GM19438 (cell line): ENCODE results near the gene SLC49A4.
A peak's percentile ranks its signal among the peaks of the same experiment; 100 is the strongest.

ENCODE experiments used
- ATAC-seq: cut with Tn5 transposase; IDR thresholded peaks from one replicate; pipeline ENCODE4 v1.9.1; 2021; ENCODE audit warnings: low read depth; ENCODE audit not compliant: unreplicated experiment

Gene SLC49A4

GRCh38 chr3:122898298-122898697 is 103.4 kb downstream of the SLC49A4 start:
- ATAC-seq = no peak

- no peak for ATAC-seq
Observed at GRCh38 chr3:122902326-122902725, 107.5 kb downstream of the SLC49A4 start.

GRCh38 chr3:122903171-122903570 is 108.3 kb downstream of the SLC49A4 start:
- no peak for ATAC-seq

GRCh38 chr3:122907471-122907870 is 112.6 kb downstream of the SLC49A4 start:
- no peak for ATAC-seq

GRCh38 chr3:122908251-122908650 is 113.4 kb downstream of the SLC49A4 start:
- ATAC-seq = no peak

- no peak for ATAC-seq
Observed at GRCh38 chr3:122911901-122912300, 117.0 kb downstream of the SLC49A4 start.

GRCh38 chr3:122912772-122913538 is 118.1 kb downstream of the SLC49A4 start:
- no peak for ATAC-seq

- ATAC-seq = no peak
Observed at GRCh38 chr3:122913539-122914100, 118.8 kb downstream of the SLC49A4 start.

GRCh38 chr3:122915300-122916055 is 120.6 kb downstream of the SLC49A4 start:
- ATAC-seq = no peak

- ATAC-seq = no peak
Observed at GRCh38 chr3:122916084-122916483, 121.2 kb downstream of the SLC49A4 start.

- no peak for ATAC-seq
Observed at GRCh38 chr3:122916580-122916979, 121.7 kb downstream of the SLC49A4 start.

- ATAC-seq = no peak
Observed at GRCh38 chr3:122917412-122917811, 122.5 kb downstream of the SLC49A4 start.

- ATAC-seq = no peak
Observed at GRCh38 chr3:122918576-122919290, 123.9 kb downstream of the SLC49A4 start.

GRCh38 chr3:122919291-122919610 is 124.4 kb downstream of the SLC49A4 start:
- ATAC-seq = no peak

GRCh38 chr3:122920986-122921385 is 126.1 kb downstream of the SLC49A4 start:
- ATAC-seq = no peak

GRCh38 chr3:122921791-122922651 is 127.2 kb downstream of the SLC49A4 start:
- peak; percentile 67 for ATAC-seq

GRCh38 chr3:122923611-122924010 is 128.7 kb downstream of the SLC49A4 start:
- no peak for ATAC-seq

GRCh38 chr3:122924056-122924455 is 129.2 kb downstream of the SLC49A4 start:
- ATAC-seq = no peak

- ATAC-seq = no peak
Observed at GRCh38 chr3:122925756-122926155, 130.9 kb downstream of the SLC49A4 start.

- ATAC-seq = no peak
Observed at GRCh38 chr3:122926322-122926721, 131.5 kb downstream of the SLC49A4 start.
